ENCODE data around the gene TNNT3. TPM values are rescaled to one million over a fixed set of nuclear protein-coding genes. Genes with fewer than 3 reads are reported as not detected.

Gene TNNT3
- total RNA-seq, 1 experiment from 2014 or later: not detected

DNA sequence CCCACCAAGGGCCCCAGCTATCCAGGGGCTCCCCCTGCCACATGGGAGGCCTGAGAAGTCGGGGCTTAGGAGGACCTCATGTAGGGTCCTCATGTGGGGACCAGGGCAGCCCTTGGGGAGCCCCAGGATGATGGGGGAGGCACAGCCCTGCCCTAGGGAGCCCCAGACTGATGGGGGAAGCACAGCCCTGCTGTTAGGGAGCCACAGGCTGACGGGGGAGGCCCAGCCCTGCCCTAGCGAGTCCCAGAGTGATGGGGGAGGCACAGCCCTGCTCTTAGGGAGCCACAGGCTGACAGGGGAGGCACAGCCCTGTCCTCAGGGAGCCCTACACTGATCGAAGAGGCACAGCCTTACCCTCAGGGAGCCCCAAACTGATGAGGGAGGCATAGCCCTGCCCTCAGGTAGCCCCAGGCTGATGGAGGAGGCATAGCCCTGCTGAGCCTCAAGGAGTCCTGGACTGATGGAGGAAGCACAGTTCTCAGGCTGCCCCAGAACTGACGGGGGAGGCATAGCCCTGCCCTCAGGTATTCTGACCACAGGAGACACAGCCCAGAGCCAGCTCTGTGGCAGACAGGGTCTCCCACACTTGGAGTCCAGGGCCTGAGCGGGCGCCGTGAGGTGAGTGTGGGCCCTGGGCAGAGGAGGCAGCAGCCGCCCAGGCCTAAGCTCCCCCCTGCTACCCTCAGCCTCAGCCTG, 38.6 kb upstream of the TNNT3 start:
- ChIA-PET POLR2A (no interaction called here), CTCF (interaction anchor here (0.5 to 4.4 kb wide), 11 partner anchors 57 to 282 kb away, joined by 3 to 43 read pairs (median 4); no protein-coding TSS in a partner anchor)
- peaks cover 13% of the 10 kb centered on the region for H3K4me1 Mint-ChIP-seq (ENCODE audit: insufficient read depth, unreplicated experiment)
- TF ChIP-seq, protein P1, sequence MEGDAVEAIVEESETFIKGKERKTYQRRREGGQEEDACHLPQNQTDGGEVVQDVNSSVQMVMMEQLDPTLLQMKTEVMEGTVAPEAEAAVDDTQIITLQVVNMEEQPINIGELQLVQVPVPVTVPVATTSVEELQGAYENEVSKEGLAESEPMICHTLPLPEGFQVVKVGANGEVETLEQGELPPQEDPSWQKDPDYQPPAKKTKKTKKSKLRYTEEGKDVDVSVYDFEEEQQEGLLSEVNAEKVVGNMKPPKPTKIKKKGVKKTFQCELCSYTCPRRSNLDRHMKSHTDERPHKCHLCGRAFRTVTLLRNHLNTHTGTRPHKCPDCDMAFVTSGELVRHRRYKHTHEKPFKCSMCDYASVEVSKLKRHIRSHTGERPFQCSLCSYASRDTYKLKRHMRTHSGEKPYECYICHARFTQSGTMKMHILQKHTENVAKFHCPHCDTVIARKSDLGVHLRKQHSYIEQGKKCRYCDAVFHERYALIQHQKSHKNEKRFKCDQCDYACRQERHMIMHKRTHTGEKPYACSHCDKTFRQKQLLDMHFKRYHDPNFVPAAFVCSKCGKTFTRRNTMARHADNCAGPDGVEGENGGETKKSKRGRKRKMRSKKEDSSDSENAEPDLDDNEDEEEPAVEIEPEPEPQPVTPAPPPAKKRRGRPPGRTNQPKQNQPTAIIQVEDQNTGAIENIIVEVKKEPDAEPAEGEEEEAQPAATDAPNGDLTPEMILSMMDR (IDR thresholded peaks at IDR 0.05; ENCODE audit: unreplicated experiment): no peak
- H3K27me3 Mint-ChIP-seq (ENCODE audit: insufficient read depth, unreplicated experiment): no peaks in the 10 kb centered on the region
- H3K4me3 Mint-ChIP-seq (ENCODE audit: unreplicated experiment): no peak overlapping the region
- DNase-seq (ENCODE audit: unreplicated experiment): no peak
- no peaks in the 10 kb centered on the region for H3K9me3 Mint-ChIP-seq (ENCODE audit: unreplicated experiment)
- no peak overlapping the region for H3K27ac Mint-ChIP-seq (ENCODE audit: low read depth, unreplicated experiment)
- no peaks in the 10 kb centered on the region for H3K36me3 Mint-ChIP-seq (ENCODE audit: insufficient read depth, unreplicated experiment)
- intact Hi-C loops (cut with micrococcal nuclease): loop anchor here (5.0 kb wide), 1 partner anchor 36 kb away; the partner anchor contains the start of gene TNNT3
- BruUV-seq (replicated peaks): no TSS peak

DNA sequence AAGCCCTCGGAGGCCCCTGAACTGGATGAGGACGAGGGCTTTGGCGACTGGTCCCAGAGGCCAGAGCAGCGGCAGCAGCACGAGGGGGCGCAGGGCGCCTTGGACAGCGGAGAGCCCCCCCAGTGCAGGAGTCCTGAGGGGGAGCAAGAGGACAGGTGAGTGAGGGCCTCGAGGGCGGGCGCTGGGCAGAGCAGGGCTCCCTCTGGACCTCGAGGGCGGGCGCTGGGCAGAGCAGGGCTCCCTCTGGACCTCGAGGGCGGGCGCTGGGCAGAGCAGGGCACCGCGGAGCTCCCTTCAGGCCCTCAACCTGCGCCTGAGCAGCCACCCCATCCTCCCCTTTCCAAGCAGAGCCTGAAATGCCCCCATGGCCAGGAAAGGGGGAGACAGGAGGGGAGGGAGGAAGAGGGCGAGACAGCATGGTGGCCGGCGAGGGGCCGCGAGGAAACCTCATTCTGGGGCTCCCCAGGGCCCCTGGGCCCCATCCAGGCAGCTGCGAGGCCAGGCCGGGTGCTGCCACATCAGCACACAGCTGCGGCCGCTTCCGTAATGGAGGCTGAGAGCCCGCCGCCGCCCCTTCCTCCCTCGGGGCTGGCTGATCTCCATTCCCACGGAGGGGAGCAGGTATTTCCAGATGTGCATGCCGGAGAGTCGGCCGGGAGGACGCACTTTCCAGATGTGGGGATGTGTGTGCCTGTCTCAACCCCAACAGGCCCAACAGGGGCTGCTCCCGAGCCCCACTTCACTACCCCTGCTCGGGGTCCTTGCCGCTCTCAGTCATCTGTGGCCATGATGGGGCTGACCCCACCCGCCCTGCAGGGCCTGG, 37.9 kb upstream of the TNNT3 start:
- CTCF ChIA-PET: interaction anchor here (0.5 to 4.4 kb wide), 32 partner anchors 10 to 281 kb away, joined by 3 to 43 read pairs (median 4); partner anchors contain the start of genes H19, PRR33 and TNNT3
- no TSS peak for BruUV-seq (replicated peaks)

DNA sequence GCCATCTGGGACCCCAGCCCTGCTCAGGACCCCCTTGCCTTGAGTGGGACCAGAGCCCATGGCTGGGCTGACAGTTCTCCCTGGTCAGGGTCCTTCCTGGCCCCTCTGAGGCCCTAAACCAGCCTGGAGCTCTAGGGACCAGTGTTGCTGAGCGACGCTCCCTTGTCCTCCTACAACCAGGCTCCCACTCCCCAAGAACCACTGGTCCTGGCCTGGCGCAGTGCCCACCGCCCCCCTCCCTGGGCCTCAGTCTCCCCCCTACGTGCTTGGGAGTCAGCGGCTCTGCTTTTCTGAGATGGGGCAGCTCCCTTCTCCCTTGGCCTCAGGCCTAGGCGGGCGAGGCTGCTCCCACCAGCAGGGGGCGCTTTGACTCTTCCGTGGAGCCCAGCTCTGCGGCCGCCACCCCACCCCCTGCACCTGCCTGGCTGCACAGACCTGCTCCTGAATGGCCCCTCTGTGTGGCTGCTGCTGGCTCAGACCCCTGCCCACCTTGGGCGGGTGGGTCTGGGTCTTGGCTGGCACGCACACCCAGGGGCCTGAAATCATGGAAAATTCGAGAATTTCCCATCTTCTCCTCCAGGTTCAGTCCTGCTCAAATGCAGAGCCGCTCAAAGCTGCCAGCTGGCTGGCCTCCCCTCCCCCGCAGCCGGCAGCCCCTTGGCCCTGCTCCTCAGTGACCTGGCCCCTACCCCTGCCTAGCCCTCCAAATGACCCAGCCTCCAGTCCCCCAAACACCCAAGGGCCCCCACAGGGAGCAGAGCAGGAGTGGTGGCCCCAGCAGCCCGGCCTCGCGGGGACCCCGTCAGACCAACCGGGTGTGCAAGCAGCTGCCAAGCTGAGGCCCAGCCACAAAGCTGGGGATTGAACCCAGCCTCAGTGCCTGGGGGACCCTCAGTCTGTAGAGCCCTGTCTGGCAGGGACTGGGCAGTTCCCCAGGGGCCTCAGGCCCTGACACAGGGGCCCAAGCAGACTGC, 37.0 kb upstream of the TNNT3 start:
- no peaks in the 10 kb centered on the region for H3K27me3 Mint-ChIP-seq (ENCODE audit: insufficient read depth, unreplicated experiment)
- TF ChIP-seq, protein P1 (IDR thresholded peaks at IDR 0.05; ENCODE audit: unreplicated experiment): peak; percentile 85
- H3K36me3 Mint-ChIP-seq (ENCODE audit: insufficient read depth, unreplicated experiment): no peaks in the 10 kb centered on the region
- BruUV-seq (replicated peaks): no TSS peak
- intact Hi-C loops (cut with micrococcal nuclease): loop anchor here (1.0 to 5.0 kb wide), 2 partner anchors 35 to 269 kb away; partner anchors contain the start of gene TNNT3
- peak; percentile 79 for DNase-seq (ENCODE audit: unreplicated experiment)
- no peak overlapping the region for H3K27ac Mint-ChIP-seq (ENCODE audit: low read depth, unreplicated experiment)
- peaks cover 3% of the 10 kb centered on the region for H3K4me1 Mint-ChIP-seq (ENCODE audit: insufficient read depth, unreplicated experiment)
- ChIA-PET CTCF (interaction anchor here (0.6 to 4.4 kb wide), 38 partner anchors 9 to 1092 kb away, joined by 3 to 43 read pairs (median 4); partner anchors contain the start of genes H19, PRR33 and TNNT3), POLR2A (interaction anchor here (0.7 kb wide), 1 partner anchor 48 kb away, joined by 3 read pairs; the partner anchor contains the start of gene SYT8)
- H3K9me3 Mint-ChIP-seq (ENCODE audit: unreplicated experiment): no peaks in the 10 kb centered on the region
- no peak overlapping the region for H3K4me3 Mint-ChIP-seq (ENCODE audit: unreplicated experiment)

More for the DNA sequence above, 37.9 kb upstream of the TNNT3 start:
- Mint-ChIP-seq H3K4me3 (ENCODE audit: unreplicated experiment) (no peak overlapping the region), H3K27ac (ENCODE audit: low read depth, unreplicated experiment) (no peak overlapping the region), H3K4me1 (ENCODE audit: insufficient read depth, unreplicated experiment) (peaks cover 7% of the 10 kb centered on the region), H3K27me3 (ENCODE audit: insufficient read depth, unreplicated experiment) (no peaks in the 10 kb centered on the region), H3K9me3 (ENCODE audit: unreplicated experiment) (no peaks in the 10 kb centered on the region), H3K36me3 (ENCODE audit: insufficient read depth, unreplicated experiment) (no peaks in the 10 kb centered on the region)
- no peak for DNase-seq (ENCODE audit: unreplicated experiment)
- intact Hi-C loops (cut with micrococcal nuclease): loop anchor here (1.0 to 5.0 kb wide), 2 partner anchors 36 to 270 kb away; partner anchors contain the start of gene TNNT3
- TF ChIP-seq, protein P1 (IDR thresholded peaks at IDR 0.05; ENCODE audit: unreplicated experiment): no peak
- POLR2A ChIA-PET: interaction anchor here (0.7 kb wide), 1 partner anchor 47 kb away, joined by 3 read pairs; the partner anchor contains the start of gene SYT8

Data from MCF 10A (cell line).